Ovary (tissue), 9 donors: ENCODE measurements around the gene CA14. TPM values are rescaled to one million over a fixed set of nuclear protein-coding genes. Genes with fewer than 3 reads are reported as not detected.

Experiments used
- DNase-seq, 5 donors: peaks; one replicate each; pipeline ENCODE4 v3.0.0-alpha.2; 2019 to 2020
- H3K27ac ChIP-seq, 2 donors: fragments of 200-600 bp; one replicate each; pipeline versions ENCODE4 v1.5.1 to v1.8.0; 2019 to 2022
- H3K27me3 ChIP-seq: fragments of 200-600 bp; one replicate; pipeline ENCODE4 v1.8.0; 2022
- H3K36me3 ChIP-seq: fragments of 200-600 bp; sonication (generic); one replicate; pipeline ENCODE4 v1.5.1; 2019
- H3K4me1 ChIP-seq: one replicate; pipeline ENCODE4 v1.8.1; 2013; ENCODE audit warnings: mild to moderate bottlenecking, moderate library complexity; ENCODE audit not compliant: insufficient read depth
- H3K4me3 ChIP-seq: fragments of 200-600 bp; sonication (generic); one replicate; pipeline ENCODE4 v1.5.1; 2017
- H3K9me3 ChIP-seq, 2 donors: fragments of 200-600 bp in 1 of 2; sonication (generic) in 1 of 2; one replicate each; pipeline versions ENCODE4 v1.5.1 to v1.8.1; 2013 to 2019; ENCODE audit warnings: mild to moderate bottlenecking in 1 of 2, moderate library complexity in 1 of 2
- EP300 ChIP-seq: sonication (generic); formaldehyde crosslinking; IDR thresholded peaks from one replicate; pipeline ENCODE4 v1.6.1; 2017; ENCODE audit warnings: antibody characterized with exemption
- POLR2A ChIP-seq: fragments of 450-650 bp; IDR thresholded peaks from one replicate; pipeline ENCODE4 v1.6.1; 2017; ENCODE audit warnings: antibody characterized with exemption, mild to moderate bottlenecking, moderate library complexity
- WGBS, 3 donors: extraction: QIAGEN DNeasy Blood & Tissue Kit in 1 of 3; methylation state at CpG; one replicate each; pipeline versions ENCODE4 v1.1.5 to v1.1.7; 2013 to 2017; 5-methylcytosine and 5-hydroxymethylcytosine counted together
- intact Hi-C, 4 donors: fragments of 100-400 bp; cut with DNase I; formaldehyde crosslinking; loops; one replicate each; pipeline versions ENCODE4 v1.11.0 to v1.15.1; 2022 to 2023
- polyA plus RNA-seq, 2 donors: library from polyadenylated mRNA; stranded (reverse); fragments of 200-250 nt in 1 of 2; fragments of 350-450 nt in 1 of 2; fragmentation: Illumina TruSeq in 1 of 2; extraction: RNeasy Lipid Tissue Mini Kit (QIAGEN cat#74804) in 1 of 2; gene quantifications; one replicate each; pipeline ENCODE4 v1.2.3, GENCODE V29; 2013 to 2014
- total RNA-seq, 7 donors: library from RNA; depleted of rRNA in 2 of 7; stranded (reverse); fragments of >200 nt in 2 of 7; fragmentation: NEBNext Ultra II Directional in 3 of 7; extraction: Animal tissue kit (Norgen Biotek cat#: 25700) in 3 of 7; gene quantifications; one replicate each; pipeline versions ENCODE4 v1.1.0 to v1.2.4, GENCODE V29; 2016 to 2023
- TF ChIP-seq, protein P1 (sequence below), 3 donors: fragments of 450-650 bp in 2 of 3; fragments of 200-600 bp in 1 of 3; IDR thresholded peaks; one replicate each; pipeline versions ENCODE4 v1.5.1 to v1.8.0; 2016 to 2022; ENCODE audit warnings: antibody characterized with exemption in 3 of 3, mild to moderate bottlenecking in 1 of 3
- donor health status: DM: no; HTN: no; CAD: no; lungs with moderate emphysema.
- donor health status: DM: no; HTN: no; CAD: no.
- donor health status: Bipolar disorder and iron deficiency.
- donor health status: DM: yes; HTN: yes; CAD: no.
- donor health status: DM: no; HTN: no; CAD: no.
- donor health status: DM: yes; HTN: yes; CAD: no.

Gene CA14
- total and polyA plus RNA-seq, 9 donors, result 0.23 to 5.7 (median 1.0) TPM; not detected in 1

GRCh38 chr1:150267896-150268295 is 10.3 kb downstream of the CA14 start:
- WGBS, 3 donors, result 11 to 25% (median 18%) methylated on average over 6 of the region's 6 CpGs
- intact Hi-C loops, result loop anchor here in 1 of 4 donors (2.0 kb wide), 1 partner anchor 15 kb away; the partner anchor contains the start of gene CIART

DNA sequence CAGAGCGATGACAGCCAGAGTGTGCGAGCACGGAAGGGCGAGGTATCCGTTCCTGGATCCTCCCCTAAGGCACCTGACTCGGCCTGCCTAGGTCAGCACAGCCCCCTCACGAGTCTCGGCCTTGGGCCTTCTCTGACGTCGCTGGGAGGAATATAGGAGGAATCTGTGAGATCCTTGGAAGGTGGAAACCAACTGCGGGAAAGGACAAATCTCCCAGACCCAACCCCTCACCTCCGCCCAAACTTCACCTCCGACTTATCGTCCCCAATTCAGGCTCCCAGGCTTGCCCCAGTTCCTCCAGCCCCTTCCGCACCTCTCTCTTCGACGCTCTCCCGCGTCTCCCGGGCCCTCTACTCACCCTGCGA is 10.7 kb downstream of the CA14 start:
- Histone ChIP-seq H3K27ac (peak overlapping the region; percentile 58 to 74), H3K36me3 (no peaks in the 10 kb centered on the region), H3K4me3 (peak overlapping the region; percentile 91), H3K27me3 (no peaks in the 10 kb centered on the region), H3K4me1 (peaks cover 8% of the 10 kb centered on the region), H3K9me3 (no peaks in the 10 kb centered on the region)
- WGBS, 3 donors, result 0% methylated on average over 21 of the region's 21 CpGs
- intact Hi-C loops, result loop anchor here in 1 of 4 donors (2.0 kb wide), 1 partner anchor 14 kb away; the partner anchor contains the start of gene CIART
- peak; percentile 38 to 65 (median 52) for DNase-seq
- TF ChIP-seq POLR2A (no peak), EP300 (no peak)
- TF ChIP-seq, protein P1, sequence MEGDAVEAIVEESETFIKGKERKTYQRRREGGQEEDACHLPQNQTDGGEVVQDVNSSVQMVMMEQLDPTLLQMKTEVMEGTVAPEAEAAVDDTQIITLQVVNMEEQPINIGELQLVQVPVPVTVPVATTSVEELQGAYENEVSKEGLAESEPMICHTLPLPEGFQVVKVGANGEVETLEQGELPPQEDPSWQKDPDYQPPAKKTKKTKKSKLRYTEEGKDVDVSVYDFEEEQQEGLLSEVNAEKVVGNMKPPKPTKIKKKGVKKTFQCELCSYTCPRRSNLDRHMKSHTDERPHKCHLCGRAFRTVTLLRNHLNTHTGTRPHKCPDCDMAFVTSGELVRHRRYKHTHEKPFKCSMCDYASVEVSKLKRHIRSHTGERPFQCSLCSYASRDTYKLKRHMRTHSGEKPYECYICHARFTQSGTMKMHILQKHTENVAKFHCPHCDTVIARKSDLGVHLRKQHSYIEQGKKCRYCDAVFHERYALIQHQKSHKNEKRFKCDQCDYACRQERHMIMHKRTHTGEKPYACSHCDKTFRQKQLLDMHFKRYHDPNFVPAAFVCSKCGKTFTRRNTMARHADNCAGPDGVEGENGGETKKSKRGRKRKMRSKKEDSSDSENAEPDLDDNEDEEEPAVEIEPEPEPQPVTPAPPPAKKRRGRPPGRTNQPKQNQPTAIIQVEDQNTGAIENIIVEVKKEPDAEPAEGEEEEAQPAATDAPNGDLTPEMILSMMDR (IDR thresholded peaks at IDR 0.05), result no peak

More at GRCh38 chr1:150267896-150268295, 10.3 kb downstream of the CA14 start:
- no peaks in the 10 kb centered on the region for H3K36me3 ChIP-seq
- peak overlapping the region; percentile 58 to 74 for H3K27ac ChIP-seq
- TF ChIP-seq, protein P1 (IDR thresholded peaks at IDR 0.05), result no peak
- TF ChIP-seq POLR2A (no peak), EP300 (no peak)
- H3K27me3 ChIP-seq, result no peaks in the 10 kb centered on the region
- no peaks in the 10 kb centered on the region for H3K9me3 ChIP-seq
- peaks cover 8% of the 10 kb centered on the region for H3K4me1 ChIP-seq
- no peak for DNase-seq
- peak overlapping the region; percentile 91 for H3K4me3 ChIP-seq

DNA sequence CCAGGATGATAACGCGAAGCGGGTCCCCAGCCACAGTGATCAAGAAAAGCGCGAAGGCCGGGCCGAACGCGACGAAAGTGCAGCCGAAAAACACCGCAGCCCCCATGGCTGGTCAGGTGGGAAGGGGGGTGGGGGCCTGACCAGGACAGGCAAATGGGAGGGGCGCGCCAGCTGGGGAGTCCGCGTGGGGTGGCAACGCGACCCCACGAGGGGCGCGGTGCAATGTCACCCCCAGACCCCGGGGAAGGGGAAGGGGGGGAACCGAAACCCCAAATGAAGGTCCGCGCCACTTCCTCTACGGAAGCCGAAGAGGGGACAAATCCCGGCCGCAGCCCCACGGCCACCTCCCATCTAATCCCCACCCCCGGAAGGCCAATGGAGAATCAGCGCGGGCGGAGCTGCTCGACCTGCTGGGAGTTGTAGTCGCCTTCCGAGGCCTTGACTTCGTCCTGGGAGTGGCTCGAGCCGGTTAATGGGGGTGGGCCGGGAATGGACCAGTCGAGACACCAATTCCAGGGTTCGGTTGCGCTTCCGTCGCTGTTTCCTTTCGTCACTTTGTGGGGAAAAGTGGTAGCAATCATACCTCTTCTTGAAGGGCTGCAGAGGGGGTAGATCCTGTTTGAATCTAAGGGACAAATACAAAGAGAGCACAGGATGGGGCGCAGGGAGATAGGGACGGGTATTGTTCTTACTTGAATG is 11.3 kb downstream of the CA14 start, which contains the start of gene APH1A:
Gene APH1A, minus strand, starts transcription at position 312 of the 699 bp plus-strand sequence. Its CDS starts 206 bp downstream, at position 106.
- H3K27me3 ChIP-seq, result no peaks in the 10 kb centered on the region
- 0 to 1% (median 0%) methylated on average over 49 of the region's 49 CpGs for WGBS, 3 donors
- H3K4me1 ChIP-seq, result peaks cover 8% of the 10 kb centered on the region
- no peak for TF ChIP-seq POLR2A
- TF ChIP-seq, protein P1 (IDR thresholded peaks at IDR 0.05), result no peak
- TF ChIP-seq EP300, result no peak
- H3K9me3 ChIP-seq, result no peaks in the 10 kb centered on the region
- H3K27ac ChIP-seq, result peak within 1 kb of the TSS; percentile 58 to 74
- intact Hi-C loops, result loop anchor here in 1 of 4 donors (2.0 kb wide), 1 partner anchor 14 kb away; the partner anchor contains the start of gene CIART
- H3K36me3 ChIP-seq, result no peaks in the 10 kb centered on the region
- peak; percentile 94 to 95 (median 94) for DNase-seq
- peak within 1 kb of the TSS; percentile 91 for H3K4me3 ChIP-seq

DNA sequence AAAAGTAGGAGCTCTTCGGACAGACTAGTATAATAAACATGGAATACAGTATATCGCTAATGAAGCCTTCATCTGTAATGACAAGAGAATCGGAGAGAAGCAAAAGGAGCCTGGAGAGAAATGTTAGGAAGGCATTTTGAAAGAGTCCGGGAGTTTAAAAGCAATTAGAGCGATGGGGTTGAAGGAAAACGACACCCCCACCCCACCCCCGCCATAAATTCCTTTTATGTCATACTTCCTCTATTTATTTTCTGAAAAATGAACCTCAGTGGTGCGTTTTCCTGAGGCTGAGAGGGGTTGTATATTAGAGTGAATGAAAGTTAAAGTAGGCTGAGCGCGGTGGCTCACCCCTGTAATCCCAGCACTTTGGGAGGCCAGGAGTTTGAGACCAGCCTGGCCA is 11.9 kb downstream of the CA14 start:
- intact Hi-C loops, result loop anchor here in 1 of 4 donors (2.0 kb wide), 1 partner anchor 13 kb away; the partner anchor contains the start of gene CIART
- peaks cover 8% of the 10 kb centered on the region for H3K4me1 ChIP-seq
- 26 to 31% (median 27%) methylated on average over 10 of the region's 10 CpGs for WGBS, 3 donors

More for the DNA sequence above, 11.9 kb downstream of the CA14 start:
- Histone ChIP-seq H3K27ac (peak overlapping the region in 1 of 2 donors; percentile 74), H3K27me3 (no peaks in the 10 kb centered on the region), H3K4me3 (peak overlapping the region; percentile 91), H3K9me3 (no peaks in the 10 kb centered on the region), H3K36me3 (no peaks in the 10 kb centered on the region)
- TF ChIP-seq EP300 (no peak), POLR2A (no peak)
- TF ChIP-seq, protein P1 (IDR thresholded peaks at IDR 0.05), result no peak
- no peak for DNase-seq
